Thoracic aorta (tissue), 2 donors: ENCODE measurements around the gene ZFYVE19. TPM values are rescaled to one million over a fixed set of nuclear protein-coding genes. Genes with fewer than 3 reads are reported as not detected.

Source experiments
- ATAC-seq: fragments of 150-250 bp; one replicate; pipeline ENCODE4 v1.8.0; 2017; ENCODE audit warnings: low read depth; ENCODE audit not compliant: insufficient number of reproducible peaks, low FRiP score
- DNase-seq: peaks from one replicate; pipeline ENCODE4 v3.0.0-alpha.2; 2020; ENCODE audit warnings: low spot score
- H3K27ac ChIP-seq, 2 donors: fragments of 200-600 bp; sonication (generic); 1 replicate in 1 of 2; 2 replicates in 1 of 2; pipeline ENCODE4 v1.5.1; 2016; ENCODE audit warnings: mild to moderate bottlenecking in 2 of 2, moderate library complexity in 2 of 2
- H3K27me3 ChIP-seq: fragments of 200-600 bp; sonication (generic); replicated peaks from 2 replicates; pipeline ENCODE4 v1.6.0; 2016; ENCODE audit warnings: mild to moderate bottlenecking; ENCODE audit not compliant: insufficient read depth
- H3K36me3 ChIP-seq: fragments of 200-600 bp; sonication (generic); one replicate; pipeline ENCODE4 v1.5.1; 2016
- H3K4me1 ChIP-seq, 2 donors: fragments of 200-600 bp; sonication (generic); 1 replicate in 1 of 2; 2 replicates in 1 of 2; pipeline versions ENCODE4 v1.5.1 to v1.6.0; 2016; ENCODE audit warnings: low read depth in 2 of 2, mild to moderate bottlenecking in 1 of 2; ENCODE audit not compliant: control insufficient read depth in 1 of 2
- H3K4me3 ChIP-seq: fragments of 200-600 bp; sonication (generic); 2 replicates; pipeline ENCODE4 v1.5.1; 2016; ENCODE audit warnings: mild to moderate bottlenecking
- H3K9me3 ChIP-seq: fragments of 200-600 bp; sonication (generic); 2 replicates; pipeline ENCODE4 v1.5.1; 2016
- total RNA-seq, 2 donors: library from RNA; depleted of rRNA; stranded (reverse); fragments of >200 nt; gene quantifications; one replicate each; pipeline versions ENCODE4 v1.1.0 to v1.2.3, GENCODE V29; 2016
- TF ChIP-seq, protein P1 (sequence below): fragments of 200-600 bp; sonication (generic); IDR thresholded peaks from one replicate; pipeline ENCODE4 v1.5.1; 2019; ENCODE audit warnings: antibody characterized with exemption

Gene ZFYVE19, protein sequence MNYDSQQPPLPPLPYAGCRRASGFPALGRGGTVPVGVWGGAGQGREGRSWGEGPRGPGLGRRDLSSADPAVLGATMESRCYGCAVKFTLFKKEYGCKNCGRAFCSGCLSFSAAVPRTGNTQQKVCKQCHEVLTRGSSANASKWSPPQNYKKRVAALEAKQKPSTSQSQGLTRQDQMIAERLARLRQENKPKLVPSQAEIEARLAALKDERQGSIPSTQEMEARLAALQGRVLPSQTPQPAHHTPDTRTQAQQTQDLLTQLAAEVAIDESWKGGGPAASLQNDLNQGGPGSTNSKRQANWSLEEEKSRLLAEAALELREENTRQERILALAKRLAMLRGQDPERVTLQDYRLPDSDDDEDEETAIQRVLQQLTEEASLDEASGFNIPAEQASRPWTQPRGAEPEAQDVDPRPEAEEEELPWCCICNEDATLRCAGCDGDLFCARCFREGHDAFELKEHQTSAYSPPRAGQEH
- total RNA-seq = 10 to 100 TPM; 10.9 to 17.3 TPM

DNA sequence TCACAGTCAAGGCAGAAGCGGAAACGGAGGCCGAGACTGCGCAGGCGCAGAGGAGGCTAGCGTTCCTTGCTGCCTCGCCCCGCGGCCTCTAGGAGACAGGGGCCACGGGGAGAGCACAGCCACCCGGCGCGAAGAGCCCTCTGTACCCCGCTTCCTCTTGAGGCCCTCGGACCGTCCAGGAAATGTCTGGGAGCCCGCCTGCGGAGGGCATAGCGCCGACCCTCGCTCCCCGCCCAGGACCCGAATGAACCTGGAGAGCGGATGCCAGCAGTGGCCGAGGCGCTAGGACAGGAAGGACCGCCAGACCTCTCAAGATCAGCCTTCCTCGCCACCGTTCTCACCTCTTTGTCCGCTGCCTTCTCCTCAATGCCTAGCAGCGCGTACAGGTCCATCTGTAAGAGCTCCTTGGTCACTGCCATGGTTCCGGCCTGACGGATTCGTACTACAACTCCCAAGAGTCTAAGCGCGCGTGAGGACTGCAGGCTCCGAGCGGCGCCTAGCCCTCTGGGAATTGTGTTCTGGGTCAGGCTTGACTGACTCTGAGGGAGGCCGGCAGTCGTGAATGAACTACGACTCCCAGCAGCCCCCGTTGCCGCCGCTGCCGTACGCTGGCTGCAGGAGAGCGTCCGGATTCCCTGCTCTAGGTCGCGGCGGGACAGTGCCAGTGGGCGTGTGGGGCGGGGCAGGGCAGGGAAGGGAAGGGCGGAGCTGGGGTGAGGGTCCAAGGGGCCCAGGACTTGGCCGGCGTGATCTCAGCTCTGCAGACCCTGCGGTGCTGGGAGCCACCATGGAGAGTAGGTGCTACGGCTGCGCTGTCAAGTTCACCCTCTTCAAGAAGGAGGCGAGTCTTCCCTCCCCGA lies at the start of gene ZFYVE19, which contains the start of gene DNAJC17:
ZFYVE19 (plus strand) TSS at position 62 of the 860 bp plus-strand sequence; CDS start at position 563, 501 bp downstream.
DNAJC17 (minus strand) TSS at position 446 of the 860 bp plus-strand sequence; CDS start at position 419, 27 bp downstream.
- Histone ChIP-seq H3K9me3 (no peaks in the 10 kb centered on the region), H3K27ac (peak within 1 kb of the TSS; percentile 95 to 97), H3K27me3 (no peaks in the 10 kb centered on the region), H3K36me3 (peaks cover 7% of the 10 kb centered on the region), H3K4me1 (peaks cover 6 to 10% of the 10 kb centered on the region in 2 donors), H3K4me3 (peak within 1 kb of the TSS; percentile 97)
- ATAC-seq (peak; percentile 95), DNase-seq (peak; percentile 93)
- TF ChIP-seq, protein P1, sequence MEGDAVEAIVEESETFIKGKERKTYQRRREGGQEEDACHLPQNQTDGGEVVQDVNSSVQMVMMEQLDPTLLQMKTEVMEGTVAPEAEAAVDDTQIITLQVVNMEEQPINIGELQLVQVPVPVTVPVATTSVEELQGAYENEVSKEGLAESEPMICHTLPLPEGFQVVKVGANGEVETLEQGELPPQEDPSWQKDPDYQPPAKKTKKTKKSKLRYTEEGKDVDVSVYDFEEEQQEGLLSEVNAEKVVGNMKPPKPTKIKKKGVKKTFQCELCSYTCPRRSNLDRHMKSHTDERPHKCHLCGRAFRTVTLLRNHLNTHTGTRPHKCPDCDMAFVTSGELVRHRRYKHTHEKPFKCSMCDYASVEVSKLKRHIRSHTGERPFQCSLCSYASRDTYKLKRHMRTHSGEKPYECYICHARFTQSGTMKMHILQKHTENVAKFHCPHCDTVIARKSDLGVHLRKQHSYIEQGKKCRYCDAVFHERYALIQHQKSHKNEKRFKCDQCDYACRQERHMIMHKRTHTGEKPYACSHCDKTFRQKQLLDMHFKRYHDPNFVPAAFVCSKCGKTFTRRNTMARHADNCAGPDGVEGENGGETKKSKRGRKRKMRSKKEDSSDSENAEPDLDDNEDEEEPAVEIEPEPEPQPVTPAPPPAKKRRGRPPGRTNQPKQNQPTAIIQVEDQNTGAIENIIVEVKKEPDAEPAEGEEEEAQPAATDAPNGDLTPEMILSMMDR = peak; percentile 18

DNA sequence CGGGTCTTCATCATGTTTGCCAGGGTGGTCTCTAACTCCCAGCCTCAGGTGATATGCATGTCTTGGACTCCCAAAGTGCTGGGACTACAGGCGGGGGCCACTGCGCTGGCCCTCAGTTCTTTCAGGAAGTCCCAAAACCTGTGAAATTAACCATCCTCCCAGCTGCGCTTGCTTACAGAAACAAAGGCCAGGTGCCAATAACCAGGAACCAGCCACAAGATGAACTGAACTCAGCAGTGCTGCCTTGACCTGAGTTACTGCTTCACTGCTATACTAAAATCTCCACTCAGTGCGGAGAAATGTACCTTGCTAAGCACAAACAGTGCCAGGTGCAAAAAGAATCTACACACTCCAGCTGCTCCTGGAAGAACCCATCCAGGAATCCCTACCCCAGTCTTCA lies 46.9 kb upstream of the ZFYVE19 start:
- Histone ChIP-seq H3K27me3 (no peaks in the 10 kb centered on the region), H3K27ac (no peak overlapping the region), H3K4me1 (peaks cover 5 to 24% of the 10 kb centered on the region in 2 donors), H3K4me3 (no peak overlapping the region), H3K9me3 (no peaks in the 10 kb centered on the region), H3K36me3 (no peaks in the 10 kb centered on the region)
- TF ChIP-seq, protein P1 = no peak
- ATAC-seq (no peak), DNase-seq (no peak)

DNA sequence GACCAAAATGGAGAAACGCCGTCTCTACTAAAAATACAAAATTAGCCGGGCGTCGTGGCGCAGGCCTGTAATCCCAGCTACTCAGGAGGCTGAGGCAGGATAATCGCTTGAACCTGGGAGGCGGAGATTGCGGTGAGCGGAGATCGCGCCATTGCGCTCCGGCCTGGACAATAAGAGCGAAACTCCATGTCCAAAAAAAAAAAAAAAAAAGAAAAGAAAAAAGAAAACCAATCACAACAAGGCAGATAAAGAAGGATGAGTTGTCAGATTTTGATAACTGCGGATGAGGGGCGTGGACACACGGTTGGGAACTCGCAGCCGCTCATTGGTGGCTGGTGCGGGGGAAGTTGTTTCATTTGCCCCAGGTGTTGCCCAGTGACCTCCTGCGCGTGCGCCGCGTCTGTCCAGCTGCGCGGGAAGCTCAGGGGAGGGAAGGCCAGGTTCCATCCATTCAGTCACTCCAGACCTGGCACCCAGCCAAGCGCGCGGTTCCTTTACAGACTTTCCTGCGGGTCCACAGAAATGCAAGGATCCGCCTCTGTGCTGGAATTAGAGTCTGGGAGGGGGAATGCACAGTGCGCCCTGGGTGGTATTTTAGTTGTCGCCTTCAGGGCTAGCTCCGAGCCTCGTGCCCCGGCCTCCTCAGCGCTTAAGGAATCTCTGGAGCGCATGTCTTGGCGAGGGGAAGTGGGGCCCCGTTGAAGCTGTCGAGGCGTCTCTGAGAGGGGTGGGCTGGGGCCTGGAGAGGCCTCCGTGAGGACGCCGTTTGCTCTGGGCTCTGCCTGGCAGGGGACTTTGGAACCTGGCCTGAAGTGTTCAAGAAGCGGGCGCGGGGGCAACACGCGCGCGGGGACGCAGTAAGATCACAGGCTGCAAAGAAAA lies 43.7 kb upstream of the ZFYVE19 start:
- peaks cover 19 to 39% of the 10 kb centered on the region in 2 donors for H3K4me1 ChIP-seq
- peak overlapping the region; percentile 78 to 88 for H3K27ac ChIP-seq
- DNase-seq (no peak), ATAC-seq (peak; percentile 29)
- TF ChIP-seq, protein P1 = no peak
- H3K27me3 ChIP-seq = no peaks in the 10 kb centered on the region
- H3K4me3 ChIP-seq = peak overlapping the region; percentile 79
- H3K9me3 ChIP-seq = no peaks in the 10 kb centered on the region
- no peaks in the 10 kb centered on the region for H3K36me3 ChIP-seq

- Histone ChIP-seq H3K27ac (peak within 1 kb of the TSS; percentile 78 to 88), H3K36me3 (no peaks in the 10 kb centered on the region), H3K9me3 (no peaks in the 10 kb centered on the region), H3K4me1 (peaks cover 19 to 39% of the 10 kb centered on the region in 2 donors), H3K27me3 (no peaks in the 10 kb centered on the region), H3K4me3 (peak within 1 kb of the TSS; percentile 79)
- peak; percentile 26 for ATAC-seq
- TF ChIP-seq, protein P1 = peak; percentile 41
- DNase-seq = no peak
These were observed 42.9 kb upstream of the ZFYVE19 start, which contains the start of gene GCHFR for GRCh38 chr15:40763801-40764628. Gene GCHFR, plus strand, starts transcription at chr15:40764068. Its CDS starts 113 bp downstream, at chr15:40764181.
